Measurements from ENCODE around the gene CIRBP. TPM values are rescaled to one million over a fixed set of nuclear protein-coding genes. Genes with fewer than 3 reads are reported as not detected.

Gene CIRBP
- total and polyA plus RNA-seq, 3 donors from 2014 or later = 483 to 661 (median 621) TPM

DNA sequence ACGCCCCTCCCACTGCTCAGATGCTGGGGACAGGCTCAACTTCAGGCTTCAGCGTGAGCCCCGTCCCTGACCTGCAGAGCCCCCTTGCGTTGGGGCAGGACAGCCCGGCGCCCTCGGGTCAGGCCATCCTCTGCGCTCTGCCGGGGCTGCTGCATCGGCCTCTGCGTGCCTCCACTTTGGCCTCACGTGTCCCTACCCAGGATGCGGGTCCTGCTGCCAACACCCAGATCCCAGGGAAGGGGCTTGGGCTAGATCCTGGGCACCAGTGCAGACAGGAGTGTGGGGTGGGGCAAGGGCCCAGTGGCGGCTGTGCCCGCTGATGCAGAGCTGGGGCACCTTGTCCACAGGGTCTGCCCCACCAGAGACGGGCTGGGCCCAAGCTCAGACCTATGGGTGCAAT lies 44.3 kb upstream of the CIRBP start:
- no peaks in the 10 kb centered on the region for H3K36me3 ChIP-seq (ENCODE audit: low read depth, missing control alignments)
- H3K27me3 ChIP-seq = no peaks in the 10 kb centered on the region
- no peak overlapping the region for H3K4me3 ChIP-seq
- TF ChIP-seq CTCF (IDR thresholded peaks at IDR 0.05) (no peak), POLR2A (IDR thresholded peaks at IDR 0.05) (no peak)
- H3K9me3 ChIP-seq = no peaks in the 10 kb centered on the region
- no peak overlapping the region for H3K27ac ChIP-seq
- intact Hi-C loops (cut with DNase I; ENCODE audit: low total_unique reads) = no loop called here
- peaks cover 17% of the 10 kb centered on the region for H3K4me1 ChIP-seq
- 90 to 97% methylated on average over 11 to 16 of the region's 16 CpGs for WGBS, 2 donors
- no peak for DNase-seq

DNA sequence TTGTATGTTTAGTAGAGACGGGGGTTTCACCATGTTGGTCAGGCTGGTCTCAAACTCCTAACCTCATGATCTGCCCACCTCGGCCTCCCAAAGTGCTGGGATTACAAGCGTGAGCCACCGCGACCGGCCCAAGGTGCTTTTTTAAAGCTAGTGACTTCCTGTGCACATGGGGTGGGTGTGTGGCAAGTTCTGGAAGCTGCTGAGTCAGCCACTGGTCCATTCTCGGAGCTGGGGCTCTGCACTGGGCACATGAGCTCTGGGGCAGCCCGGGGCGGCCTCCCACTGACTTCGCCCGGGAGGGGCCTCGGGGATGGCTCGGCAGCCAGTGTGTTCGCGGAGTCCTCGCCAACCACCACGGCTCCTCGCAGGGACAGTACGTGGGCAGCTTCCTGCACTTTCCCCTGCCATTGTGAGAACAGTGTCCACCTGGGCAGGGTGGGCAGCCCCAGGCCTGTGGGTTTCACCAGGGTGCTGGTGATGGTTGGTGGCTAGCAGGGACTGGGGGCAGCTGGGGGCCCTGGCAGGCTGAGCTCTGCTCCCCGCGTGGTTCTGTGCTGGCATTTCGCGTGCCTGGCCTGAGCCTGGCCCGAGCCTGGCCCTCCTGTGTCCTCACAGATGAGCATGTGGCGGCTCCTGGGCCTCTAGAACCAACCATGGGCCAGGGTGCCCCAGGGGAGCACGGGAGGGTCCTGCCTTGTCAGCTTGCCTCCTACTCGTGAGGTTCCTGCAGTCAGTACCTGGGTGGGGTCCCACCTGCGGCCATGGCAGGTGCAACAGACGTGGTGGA lies 43.5 kb upstream of the CIRBP start:
- H3K4me1 ChIP-seq = peaks cover 17% of the 10 kb centered on the region
- H3K27ac ChIP-seq = no peak overlapping the region
- no peak for TF ChIP-seq POLR2A (IDR thresholded peaks at IDR 0.05)
- TF ChIP-seq CTCF (IDR thresholded peaks at IDR 0.05) = no peak
- no peak overlapping the region for H3K4me3 ChIP-seq
- DNase-seq = no peak
- no peaks in the 10 kb centered on the region for H3K27me3 ChIP-seq
- H3K9me3 ChIP-seq = no peaks in the 10 kb centered on the region
- H3K36me3 ChIP-seq (ENCODE audit: low read depth, missing control alignments) = no peaks in the 10 kb centered on the region
- intact Hi-C loops (cut with DNase I; ENCODE audit: low total_unique reads) = no loop called here
- WGBS, 2 donors = 79 to 87% methylated on average over 6 to 15 of the region's 29 CpGs

DNA sequence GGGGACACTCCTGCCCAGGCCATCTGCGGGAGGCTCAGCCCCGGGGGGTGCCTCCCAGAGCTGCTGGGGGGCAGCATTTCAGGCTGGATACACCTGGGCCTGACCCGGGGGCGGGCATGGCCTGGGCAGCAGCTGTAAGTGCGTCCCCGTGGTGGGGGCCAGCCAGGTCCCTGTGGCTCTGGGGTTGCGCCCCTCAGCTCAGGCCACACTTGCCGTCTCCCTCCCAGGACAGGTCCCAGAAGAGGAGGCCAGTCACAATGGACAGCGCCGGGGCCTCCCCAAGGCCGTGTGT lies 43.0 kb upstream of the CIRBP start:
- TF ChIP-seq POLR2A (IDR thresholded peaks at IDR 0.05) = no peak
- no peak for TF ChIP-seq CTCF (IDR thresholded peaks at IDR 0.05)
- H3K27me3 ChIP-seq = no peaks in the 10 kb centered on the region
- no peaks in the 10 kb centered on the region for H3K9me3 ChIP-seq
- no peaks in the 10 kb centered on the region for H3K36me3 ChIP-seq (ENCODE audit: low read depth, missing control alignments)
- DNase-seq = no peak
- peaks cover 16% of the 10 kb centered on the region for H3K4me1 ChIP-seq
- H3K4me3 ChIP-seq = no peak overlapping the region
- intact Hi-C loops (cut with DNase I; ENCODE audit: low total_unique reads) = no loop called here
- H3K27ac ChIP-seq = no peak overlapping the region
- 84% methylated on average over 11 of the region's 11 CpGs; no CpG with 5 or more reads in 1 of the 2 donors for WGBS, 2 donors

DNA sequence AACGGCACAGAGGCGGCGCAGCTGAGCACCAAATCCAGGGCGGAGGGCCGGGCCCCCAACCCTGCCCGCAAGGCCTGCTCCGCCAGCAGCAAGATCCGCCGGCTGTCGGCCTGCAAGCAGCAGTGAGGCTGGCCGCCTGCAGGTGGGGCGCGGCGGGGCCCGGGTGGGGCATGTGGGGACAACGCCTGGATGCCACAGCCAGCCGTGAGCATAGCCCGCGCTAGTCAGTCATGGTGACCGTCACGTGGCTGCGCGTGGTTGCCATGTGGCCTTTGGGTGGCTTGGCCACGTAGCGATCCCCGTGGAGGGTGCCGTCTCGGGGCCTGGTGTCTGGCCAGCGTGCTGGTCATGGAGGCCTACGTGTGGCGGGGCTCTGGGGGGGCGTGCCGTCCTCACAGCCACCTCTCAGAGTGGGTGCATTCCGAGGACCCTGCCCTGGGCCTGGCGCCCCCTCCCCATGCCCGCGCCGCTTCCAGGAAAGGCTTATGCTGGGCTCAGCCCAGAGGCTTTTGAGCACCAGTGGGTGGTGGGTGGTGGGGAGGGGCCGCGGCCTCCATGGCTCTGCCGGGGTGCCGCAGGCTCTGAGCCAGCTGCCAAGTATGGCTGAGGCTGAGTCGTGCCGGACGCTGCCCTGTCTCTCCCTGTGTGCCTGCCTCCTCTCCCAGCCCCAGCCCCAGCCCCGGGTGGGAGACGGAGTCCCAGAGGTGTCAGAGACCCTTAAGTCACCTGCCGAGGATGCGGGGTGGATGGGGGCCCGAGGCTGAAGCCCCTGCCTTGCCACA lies 42.4 kb upstream of the CIRBP start:
- no peak overlapping the region for H3K27ac ChIP-seq
- intact Hi-C loops (cut with DNase I; ENCODE audit: low total_unique reads) = no loop called here

More for the DNA sequence above, 42.4 kb upstream of the CIRBP start:
- H3K27me3 ChIP-seq = no peaks in the 10 kb centered on the region
- H3K4me1 ChIP-seq = peaks cover 11% of the 10 kb centered on the region
- H3K9me3 ChIP-seq = no peaks in the 10 kb centered on the region
- no peak for TF ChIP-seq CTCF (IDR thresholded peaks at IDR 0.05)
- TF ChIP-seq POLR2A (IDR thresholded peaks at IDR 0.05) = no peak
- H3K4me3 ChIP-seq = peak overlapping the region in 1 of 2 donors; percentile 48
- WGBS, 2 donors = 90% methylated on average over 45 of the region's 50 CpGs; no CpG with 5 or more reads in 1 of the 2 donors
- H3K36me3 ChIP-seq (ENCODE audit: low read depth, missing control alignments) = no peaks in the 10 kb centered on the region
- no peak for DNase-seq
